MM.1S (cell line): ENCODE measurements around the gene BRINP2.

Experiments used
- EZH2 ChIP-seq: fragments of 300-600 bp; sonication (generic); optimal IDR thresholded peaks from 2 replicates; pipeline ENCODE3; 2017; ENCODE audit warnings: low read depth, mild to moderate bottlenecking, antibody characterized with exemption, low read length, mixed read lengths
- TF ChIP-seq, protein P1 (sequence below): fragments of 300-600 bp; sonication (generic); IDR thresholded peaks from 2 replicates; pipeline ENCODE4 v1.5.1; 2016; ENCODE audit warnings: antibody characterized with exemption, low read length, mixed read lengths

DNA sequence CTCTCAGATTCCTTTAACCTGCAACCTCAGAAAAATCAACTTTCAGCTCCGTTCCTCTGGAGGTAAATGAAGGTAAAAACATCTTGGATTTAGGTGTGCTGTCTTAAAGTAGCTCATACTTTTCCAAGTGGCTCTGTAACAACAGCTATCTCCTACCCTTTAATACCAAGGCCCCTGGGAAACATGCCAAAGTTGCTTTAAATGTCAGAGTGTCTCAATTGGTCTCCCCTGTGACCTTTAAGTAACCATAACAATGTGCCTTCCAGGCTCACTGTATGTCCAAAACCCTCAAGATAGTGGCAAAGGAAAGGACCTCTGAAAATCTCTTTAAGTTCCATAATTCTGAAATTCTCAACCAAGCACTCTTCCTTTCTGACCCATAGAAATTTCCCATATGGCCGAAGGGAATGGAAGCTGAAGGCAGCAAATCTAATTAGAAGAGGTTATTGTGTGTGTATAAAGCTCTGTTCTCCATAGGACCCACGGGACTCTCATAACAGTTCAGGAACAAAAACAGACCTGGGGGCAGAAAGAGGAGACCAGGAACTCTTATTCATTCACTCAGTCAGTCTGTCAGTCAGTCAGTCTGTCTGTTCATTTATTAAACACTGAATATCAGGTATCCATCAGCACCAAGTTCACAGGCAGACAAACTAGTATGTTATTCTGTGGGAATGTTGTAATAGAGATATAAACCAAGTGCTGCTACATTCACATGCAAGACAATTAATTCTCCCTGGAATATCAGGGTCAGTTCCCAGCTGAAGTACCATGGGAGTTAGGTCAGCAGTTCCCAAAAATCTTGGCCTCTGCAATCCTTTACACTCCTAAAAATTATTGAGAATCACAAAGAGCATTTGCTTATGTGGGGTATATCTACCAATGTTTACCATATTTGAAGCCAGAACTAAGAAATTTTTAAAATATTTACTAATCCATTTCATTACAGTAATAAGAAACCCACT lies 25.4 kb upstream of the BRINP2 start:
- TF ChIP-seq, protein P1, sequence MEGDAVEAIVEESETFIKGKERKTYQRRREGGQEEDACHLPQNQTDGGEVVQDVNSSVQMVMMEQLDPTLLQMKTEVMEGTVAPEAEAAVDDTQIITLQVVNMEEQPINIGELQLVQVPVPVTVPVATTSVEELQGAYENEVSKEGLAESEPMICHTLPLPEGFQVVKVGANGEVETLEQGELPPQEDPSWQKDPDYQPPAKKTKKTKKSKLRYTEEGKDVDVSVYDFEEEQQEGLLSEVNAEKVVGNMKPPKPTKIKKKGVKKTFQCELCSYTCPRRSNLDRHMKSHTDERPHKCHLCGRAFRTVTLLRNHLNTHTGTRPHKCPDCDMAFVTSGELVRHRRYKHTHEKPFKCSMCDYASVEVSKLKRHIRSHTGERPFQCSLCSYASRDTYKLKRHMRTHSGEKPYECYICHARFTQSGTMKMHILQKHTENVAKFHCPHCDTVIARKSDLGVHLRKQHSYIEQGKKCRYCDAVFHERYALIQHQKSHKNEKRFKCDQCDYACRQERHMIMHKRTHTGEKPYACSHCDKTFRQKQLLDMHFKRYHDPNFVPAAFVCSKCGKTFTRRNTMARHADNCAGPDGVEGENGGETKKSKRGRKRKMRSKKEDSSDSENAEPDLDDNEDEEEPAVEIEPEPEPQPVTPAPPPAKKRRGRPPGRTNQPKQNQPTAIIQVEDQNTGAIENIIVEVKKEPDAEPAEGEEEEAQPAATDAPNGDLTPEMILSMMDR, result no peak
- TF ChIP-seq EZH2, result no peak
